NCI-H446 treated with DMSO at 0.1 percent for 48 hours (cell line): Measurements from ENCODE around the gene GLB1L2.

Experiments used
- DNase-seq: peaks from one replicate; lab custom pipeline; 2025; lab: John Stamatoyannopoulos, UW

The GLB1L2 gene

DNA sequence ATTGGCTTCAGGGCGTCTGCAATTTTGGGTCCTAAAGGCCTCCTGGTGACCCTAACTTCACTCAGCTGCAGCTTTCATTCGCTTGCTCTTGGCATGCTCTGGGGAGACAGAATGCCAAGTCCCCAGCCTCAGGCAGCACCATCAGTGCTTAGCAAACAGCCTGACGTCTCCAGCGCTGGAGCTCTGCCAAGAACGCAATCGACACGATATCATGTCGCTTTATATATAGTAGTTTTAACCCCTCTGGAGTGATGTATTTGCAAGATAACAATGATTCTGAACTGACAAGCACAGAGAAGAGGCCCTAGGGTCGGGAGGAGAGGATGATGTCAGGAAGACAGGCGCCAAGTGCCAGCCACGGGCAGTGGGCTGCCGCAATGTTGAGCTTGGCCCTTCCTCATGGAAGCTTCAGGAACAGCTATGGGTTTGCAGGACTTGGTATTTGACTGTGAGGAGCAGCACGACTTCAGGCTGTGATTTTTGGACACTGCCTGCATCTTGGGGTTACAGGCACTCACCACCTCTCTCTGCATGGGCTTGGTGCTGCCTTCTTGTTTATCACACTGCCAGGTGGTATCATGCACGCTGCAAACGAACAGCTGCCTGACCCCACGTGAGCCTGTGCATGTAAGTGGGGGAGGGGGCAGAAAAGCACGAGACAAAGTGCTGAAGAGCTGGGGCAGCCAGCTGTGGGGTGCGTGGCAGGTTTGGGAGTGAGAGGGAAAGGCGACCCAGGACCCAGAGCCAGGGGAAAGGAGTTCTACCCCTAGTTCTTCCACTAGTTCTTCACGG, 54.2 kb downstream of the GLB1L2 start:
- no peak for DNase-seq

DNA sequence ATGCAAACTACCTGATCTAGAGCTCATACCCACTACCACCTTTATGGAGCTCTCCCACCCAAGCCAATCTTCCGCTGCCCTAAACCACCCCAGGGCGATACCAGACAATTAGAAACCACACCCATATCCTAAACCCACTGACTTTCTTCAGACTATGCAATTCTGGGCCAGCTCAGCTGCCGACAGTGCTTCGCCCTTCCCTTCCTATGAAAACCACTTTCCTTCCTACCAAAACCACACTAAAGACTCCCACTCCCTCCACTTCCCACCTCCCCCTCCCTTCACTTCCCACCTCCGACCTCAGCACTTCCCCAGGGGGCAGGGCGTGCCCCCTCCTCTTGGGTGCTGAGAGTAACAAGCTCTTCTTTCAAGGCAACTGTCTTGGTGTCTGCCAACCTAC, 55.2 kb downstream of the GLB1L2 start:
- no peak for DNase-seq

DNA sequence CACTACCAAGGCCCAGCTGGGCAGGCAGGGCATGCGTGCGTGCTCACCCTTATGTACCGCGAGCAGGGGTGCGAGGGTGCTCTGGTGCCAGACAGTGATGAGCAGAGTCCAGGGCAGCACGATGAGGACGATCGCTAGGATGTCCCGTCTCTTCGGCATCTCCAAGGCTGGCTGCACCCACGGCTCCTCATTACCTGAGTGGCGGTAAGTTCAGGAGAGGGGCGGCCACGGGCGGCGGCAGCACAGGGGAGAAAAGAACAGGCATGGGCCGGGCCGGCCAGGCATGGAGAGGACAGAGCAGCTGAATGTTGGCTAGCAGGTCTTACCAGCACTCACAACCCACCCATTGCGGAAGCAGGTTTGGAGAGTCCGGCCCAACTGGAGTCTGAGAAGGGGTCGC, 55.7 kb downstream of the GLB1L2 start:
- DNase-seq, result no peak

DNA sequence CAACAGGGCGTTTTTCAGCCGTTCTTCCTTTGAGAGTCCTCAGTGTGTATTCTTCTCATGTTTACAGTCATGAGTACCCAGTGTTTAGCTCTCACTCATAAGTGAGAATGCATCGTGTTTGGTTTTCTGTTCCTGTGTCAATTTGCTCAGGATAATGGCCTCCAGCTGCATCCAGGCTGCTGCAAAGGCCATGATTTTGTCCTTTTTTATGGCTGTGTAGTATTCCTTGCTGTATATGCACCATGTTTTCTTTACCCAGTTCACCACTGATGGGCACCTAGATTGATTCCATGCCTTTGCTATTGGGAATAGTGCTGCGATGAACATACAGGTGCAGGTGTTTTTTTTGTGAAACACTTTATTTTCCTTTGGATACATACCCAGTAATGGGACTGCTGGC, 56.8 kb downstream of the GLB1L2 start:
- DNase-seq, result no peak

DNA sequence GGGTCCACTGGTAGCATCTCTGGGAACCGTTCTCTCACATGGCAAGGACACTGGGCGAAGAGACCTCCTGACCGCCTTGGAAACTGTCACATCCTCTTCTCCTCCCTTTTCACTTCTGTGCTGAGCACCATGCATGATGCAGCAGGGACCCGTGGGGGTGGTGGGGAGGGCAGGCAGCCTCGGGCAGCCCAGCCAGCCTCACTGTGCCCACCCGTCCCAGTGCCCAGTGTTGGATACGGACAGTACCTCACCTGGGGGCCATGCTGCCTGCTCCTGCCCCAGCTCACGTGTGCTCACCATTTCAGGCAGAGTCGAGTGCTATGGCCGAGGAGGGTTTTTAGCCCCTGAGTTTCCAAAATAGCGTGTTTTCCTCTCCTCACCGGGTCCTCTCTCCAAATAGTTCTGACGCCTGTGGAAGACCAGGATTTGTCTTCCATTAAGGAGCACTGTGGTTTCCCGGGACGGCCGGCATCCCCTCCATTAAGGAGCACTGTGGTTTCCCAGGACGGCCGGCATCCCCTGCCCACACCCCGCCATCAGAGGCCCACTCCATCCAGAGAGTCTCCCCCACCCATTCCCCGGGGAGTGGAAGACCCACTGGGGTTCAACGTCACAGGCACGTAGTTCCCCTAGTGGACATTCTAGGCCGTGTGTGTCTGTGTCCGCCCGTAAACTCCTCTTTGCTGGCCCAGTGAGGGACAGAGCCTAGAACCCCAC, 57.8 kb downstream of the GLB1L2 start:
- no peak for DNase-seq

DNA sequence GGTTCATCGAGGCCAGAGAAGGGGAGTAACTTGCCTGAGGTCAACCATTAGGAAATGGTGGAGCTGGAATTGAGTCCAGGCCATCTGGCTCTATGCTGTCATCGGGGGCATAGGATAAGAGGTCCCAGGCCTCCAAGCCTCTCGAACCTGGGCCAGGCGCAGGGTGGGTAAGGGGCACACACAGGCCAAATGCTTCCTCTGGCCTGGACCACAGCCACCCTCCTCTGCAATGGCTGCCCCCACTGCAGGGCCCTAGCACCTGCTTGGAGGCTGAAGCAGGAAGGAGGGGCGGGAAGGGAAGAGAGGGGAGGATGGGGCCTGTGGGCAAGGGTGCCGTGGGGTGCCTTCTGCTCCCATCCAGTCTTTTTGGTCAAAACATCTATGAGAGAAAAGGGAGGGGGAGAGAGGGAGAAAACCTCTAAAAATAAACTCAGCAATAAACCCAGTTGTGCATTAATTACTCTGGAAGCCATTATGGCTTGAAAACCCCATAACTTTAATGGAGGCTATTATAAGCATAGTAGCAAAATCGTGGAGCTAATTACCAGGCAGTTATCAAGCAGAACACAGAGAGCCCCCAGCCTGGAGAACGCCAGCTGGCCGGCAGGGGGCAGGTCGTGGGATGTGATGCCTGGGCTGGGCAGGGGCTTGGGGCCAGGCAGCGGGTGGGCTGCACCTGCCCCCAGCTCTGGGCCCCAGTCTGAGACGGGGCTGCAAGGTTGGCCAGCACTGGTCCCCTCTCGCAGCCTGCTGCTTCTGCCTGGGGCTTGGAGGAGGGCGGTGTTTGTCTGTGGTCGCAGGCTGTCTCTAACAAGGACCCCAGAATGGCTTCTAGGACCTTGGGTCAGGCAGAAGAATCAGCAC, 59.1 kb downstream of the GLB1L2 start:
- DNase-seq, result no peak

DNA sequence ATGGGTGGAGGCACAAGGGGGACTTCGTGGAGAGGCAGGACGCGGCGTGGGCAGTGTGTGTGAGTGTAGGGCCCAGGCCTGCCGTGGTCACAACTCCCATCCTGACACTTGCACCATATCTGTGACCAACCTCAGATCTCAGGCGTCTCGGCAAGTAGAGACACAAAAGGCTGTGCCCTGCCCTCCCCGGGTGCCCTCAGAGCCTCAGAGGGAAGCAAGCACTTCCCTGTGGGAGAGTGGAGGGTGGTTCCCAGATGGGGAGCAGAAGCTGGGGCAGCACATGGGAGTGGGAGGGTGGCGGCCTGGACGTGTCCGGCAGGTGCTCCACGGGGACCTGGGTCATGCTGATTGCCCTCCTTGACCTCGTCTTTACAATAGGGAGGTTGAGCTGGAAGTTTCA, 59.9 kb downstream of the GLB1L2 start:
- DNase-seq, result no peak

DNA sequence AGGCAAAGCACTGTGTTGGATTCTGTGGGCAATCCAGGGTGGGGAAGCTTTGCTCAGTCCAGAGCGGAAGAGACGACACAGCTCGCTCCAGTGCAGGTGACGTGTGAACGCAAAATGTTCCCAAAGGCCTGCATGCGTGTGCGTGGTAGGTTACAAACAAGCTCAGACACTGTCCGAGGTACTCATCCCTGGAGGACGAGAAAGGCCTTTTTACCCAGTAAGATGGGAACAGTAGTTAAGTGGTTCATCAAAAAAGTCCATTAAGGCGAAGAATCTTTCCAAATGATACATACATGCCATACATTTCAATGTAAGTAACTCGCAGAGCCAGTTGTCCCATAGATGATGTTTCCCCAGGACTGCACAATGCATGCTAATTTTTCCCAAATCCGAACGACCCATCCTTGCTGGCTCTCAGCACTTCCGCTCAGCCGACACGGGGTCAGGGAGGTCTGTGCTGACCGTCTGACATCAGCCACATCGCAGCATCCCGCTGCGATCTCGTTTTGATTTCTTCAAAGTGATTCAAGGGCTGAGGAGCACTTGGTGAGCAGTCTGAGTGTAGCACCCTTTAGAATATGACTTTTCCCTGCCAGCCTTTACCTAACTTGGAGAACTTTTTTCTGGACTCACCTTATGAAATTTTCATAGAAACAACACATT, 61.3 kb downstream of the GLB1L2 start:
- DNase-seq, result no peak

DNA sequence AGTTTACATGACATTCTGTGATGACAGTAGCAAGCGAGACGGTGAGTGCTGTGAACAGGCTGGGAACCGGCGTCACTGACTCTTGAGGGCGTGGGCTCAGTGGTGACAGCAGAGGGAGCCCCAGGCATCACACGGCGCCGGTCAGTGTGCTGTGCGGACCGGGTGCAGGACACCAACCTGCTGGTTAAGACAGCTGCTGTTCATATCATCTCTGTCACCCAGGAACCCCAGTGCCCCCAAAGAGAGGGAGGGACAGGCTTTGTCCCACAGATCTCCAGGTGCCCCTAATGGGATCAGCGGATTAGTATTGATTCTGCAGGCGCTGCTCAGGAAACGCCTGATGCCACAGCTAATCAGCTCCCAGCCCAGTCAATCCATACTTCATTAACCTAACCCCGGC, 61.9 kb downstream of the GLB1L2 start:
- DNase-seq, result no peak

DNA sequence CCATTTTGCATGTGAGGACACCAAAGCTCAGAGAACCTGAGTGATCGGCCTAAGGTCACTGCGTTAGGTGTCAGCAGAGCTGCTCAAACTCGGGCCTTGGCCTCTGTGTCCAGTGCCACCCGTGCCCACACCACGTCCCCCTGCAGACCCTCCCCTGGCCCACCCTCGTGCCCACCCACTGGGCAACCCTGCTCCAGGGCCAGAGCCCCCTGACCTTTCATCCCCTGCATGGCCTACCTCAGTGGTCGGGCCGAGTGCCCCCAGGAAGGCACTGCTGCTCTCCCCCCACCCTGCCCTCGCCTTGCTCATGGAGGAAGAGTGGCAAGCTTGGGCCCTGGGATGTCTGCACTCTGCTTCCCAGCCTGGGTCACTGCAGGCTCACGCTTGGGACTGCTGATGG, 62.5 kb downstream of the GLB1L2 start:
- no peak for DNase-seq

DNA sequence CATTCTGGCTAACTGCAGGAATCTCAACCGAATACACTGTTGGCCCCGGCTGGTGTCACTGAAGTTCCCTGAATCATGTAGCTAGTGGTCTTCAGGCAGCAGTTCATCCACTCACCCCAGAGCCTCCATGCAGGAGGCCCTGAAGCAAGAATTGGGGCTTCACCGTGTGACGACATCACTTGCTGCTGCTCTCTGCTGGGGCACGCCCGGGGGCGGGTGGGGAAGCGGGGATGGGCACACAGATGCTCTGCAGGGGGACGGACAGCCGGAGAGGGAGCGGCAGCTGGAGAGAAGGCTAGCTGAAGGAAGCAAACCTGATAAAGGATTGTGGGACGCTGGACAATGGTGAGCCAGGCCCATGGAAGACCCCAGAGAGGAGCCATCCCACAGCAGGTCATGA, 63.2 kb downstream of the GLB1L2 start:
- no peak for DNase-seq

DNA sequence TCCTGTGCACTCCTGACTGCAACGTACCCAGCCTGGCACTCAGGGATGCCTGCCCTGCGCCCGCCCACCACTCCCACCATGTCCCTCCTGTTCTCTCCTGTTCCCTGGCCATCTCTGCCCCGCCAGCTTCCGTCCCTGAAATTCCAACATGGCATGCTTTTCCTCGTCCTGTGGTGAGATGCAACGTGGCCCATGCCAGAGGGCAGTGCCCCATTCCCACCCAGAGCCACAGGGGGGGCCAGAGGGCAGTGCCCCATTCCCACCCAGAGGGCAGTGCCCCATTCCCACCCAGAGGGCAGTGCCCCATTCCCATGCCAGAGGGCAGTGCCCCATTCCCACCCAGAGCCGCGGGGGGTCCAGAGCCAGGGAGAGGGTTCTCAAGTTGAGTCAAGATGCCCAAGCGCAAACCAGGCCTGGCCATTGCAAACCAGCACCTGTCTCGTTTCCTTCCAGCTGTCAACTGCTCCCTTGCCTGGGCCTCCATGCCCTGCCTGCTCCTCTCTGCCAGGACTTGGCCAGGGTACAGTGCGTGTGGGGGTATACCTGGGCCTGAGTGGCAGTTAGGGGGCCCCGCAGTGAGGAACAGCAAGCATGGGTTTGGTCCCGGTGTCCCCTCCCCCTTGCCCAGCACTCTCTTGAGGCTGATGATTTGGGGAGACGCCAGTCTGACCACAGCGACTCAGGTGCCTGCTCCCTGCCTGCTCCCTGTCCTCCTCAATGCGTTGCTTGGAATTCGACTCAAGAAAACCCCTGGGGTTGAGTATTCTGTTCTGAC, 65.7 kb downstream of the GLB1L2 start:
- no peak for DNase-seq

DNA sequence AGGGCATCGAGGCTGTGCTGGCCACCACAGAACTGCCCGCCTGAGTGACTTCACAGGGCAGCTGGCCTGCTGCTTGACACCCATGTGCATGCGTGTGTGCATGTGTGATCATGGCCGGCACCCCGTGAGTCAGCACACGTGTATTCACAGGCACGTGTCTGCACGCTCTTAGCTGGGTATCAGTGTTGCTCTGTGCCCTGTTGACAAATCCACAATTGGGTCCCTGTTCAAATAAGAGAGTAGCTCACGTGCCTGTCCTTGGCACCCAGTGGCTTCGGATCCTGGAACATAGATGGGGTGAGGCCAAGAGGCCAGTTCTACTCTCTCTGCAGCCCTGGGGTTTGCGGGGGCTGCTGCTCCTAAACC, 66.3 kb downstream of the GLB1L2 start:
- no peak for DNase-seq

DNA sequence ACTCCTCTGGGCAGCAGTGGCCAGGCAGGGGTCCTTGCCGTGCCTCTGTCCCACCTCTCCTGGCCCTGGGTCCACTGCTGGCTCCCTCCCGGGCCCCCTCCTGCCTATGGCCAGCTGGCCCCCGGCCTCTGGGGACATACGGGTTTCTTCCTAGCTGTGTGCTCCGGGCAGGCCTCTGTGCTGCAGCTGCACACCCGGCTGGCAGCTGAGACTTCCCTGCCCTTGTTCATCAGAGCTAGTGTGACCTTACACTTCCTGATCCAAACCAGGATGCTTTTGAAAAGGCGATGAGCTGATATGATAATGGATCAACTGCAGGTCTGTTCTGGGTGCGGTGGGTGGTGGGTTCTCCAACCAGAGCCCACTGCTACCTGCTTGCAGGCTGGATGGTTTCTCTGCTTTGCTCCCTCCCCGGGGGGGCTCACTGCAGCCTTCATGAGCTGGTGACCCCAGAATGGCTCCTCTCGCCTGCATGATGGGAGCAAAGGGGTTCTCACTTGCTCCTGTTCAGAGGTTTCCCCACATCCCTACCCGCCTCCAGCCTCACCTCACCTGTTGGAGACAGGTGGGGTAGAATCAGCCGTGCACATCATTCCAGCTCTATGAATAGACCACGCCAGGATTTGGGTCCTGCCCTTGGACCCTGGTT, 67.0 kb downstream of the GLB1L2 start:
- DNase-seq, result no peak

DNA sequence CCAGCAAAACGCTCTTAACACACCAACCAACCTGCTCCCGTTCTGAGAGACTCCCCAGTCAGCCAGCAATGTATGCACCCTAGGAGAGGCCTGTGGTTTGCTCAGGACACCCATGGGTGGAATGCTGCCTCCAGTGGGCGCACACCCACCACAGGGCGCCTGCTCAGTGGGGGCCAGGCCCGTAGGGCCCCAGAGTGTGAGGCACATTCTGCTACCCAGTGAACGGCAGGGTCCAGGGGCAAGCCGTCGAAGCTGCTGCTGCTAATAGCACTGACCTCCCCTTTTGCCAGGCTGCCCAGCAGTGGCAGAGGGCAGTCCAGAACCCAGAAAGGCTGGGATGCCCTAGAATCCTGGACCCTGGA, 67.5 kb downstream of the GLB1L2 start:
- no peak for DNase-seq

DNA sequence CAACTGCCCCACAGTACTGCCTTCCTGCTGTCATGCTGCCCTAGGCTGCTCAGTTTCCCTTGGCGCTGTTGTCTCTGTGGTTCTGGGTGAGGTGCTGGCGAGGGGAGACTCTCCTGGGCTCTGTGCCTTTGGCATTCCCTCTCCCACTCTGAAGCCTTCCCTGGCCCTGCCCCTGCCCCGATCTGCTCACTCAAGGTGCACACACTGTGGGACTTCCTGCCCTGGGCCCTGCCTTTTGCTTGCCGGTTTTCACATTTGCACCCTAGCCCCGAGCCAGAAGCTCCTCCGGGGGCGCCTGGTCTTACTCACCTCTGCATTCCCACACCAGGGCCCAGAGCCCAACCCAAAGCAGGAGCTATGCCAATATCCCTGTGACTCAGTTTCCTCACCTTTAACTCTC, 68.2 kb downstream of the GLB1L2 start:
- no peak for DNase-seq

DNA sequence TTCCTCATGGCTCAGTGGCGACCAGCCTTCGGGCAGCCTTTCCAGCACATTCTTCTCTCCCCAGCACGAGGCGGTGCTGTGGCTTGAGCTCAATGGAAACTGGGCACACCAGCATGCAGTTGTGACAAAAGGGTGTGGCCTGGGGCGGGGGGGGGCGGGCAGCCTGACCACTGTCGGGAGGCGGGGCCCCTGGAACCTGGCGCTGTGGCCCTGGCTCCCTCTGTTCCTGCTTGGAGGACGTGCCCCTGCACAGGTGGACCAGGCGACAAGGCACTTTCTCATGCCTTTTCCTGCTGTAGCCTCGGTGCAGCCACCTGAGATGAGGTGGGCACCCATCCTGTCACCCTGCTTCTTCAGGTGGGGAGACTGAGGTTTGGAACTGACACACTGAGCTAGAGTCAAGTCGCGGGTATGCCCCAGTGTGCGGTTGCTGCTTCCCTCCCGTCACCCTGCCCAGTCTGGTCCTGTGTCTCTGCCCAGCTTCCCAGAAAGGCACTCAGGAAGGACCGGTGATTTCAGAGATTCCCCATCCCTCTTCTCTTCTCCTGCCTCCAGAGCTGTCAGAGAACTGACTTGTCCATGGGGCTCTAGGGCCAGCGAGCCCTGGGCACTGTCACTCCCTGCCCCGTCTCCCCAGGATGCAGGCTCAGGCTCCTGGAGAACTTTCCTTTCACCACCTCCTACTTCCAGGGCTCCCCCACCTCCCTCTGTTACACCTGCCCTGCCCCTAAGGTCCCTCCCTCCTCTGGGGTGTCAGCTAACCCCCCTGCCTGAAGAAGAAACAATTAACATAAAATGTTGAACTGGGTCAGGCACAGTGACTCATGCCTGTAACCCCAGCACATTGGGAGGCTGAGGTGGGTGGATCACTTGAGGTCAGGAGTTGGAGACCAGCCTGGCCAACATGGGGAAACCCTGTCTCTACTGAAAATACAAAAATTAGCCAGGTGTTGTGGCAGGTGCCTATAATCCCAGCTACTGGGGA, 70.3 kb downstream of the GLB1L2 start:
- no peak for DNase-seq

DNA sequence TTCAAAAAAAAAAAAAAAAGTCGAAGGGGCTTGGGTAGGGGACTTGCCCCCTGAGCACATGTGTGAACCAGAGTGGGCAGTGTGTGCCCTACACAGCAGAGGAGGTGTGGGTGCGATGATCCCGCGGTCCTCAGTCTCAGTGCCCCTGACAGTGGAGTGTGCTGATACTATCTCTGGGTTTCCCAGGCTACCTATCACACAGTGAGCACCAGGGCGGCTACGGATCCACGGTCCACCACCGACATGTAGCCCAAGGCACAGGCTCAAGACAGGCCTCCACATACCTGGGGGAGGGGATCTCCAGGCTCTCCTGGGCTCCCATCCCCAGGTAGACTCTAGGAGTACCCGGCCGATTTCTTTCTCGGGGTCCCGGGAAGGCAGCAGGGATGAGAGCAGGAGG, 71.1 kb downstream of the GLB1L2 start:
- no peak for DNase-seq

DNA sequence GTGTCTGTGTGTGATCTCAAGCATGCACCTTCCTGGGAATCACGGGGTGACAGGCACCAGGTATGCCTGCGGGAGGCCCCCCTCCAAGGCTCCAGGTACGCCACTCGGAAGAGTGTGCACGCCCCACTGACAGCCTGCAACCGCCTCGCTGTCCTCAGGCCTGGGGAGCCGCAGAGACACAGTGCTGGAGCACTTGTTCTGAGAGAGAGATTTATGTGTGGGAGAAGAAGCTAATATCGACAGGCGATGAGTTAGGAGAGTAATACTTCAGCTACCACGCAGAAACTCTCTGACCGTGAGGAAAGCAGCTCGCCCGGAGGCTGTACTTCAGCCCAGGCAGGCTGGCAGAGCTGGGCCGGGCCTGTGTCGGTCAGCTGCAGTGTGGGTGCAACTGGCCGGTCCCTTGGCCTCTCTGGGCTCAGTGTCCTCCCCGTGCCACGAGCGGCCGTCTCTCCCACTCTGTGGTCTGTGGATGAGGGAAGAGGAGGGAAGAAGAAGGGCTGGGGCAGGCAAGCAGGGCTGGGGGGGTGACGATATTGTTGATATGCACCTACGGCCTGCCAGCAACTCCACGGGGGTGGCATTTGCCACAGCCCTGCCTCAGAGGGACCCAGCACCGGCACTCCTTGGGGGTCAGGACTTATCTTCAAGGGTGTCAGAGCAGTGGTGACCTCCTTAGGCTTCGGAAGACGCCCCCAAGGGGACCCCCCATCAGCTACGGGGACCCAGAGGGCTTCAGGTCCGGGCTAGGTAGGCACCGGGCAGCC, 73.0 kb downstream of the GLB1L2 start:
- DNase-seq, result no peak
